Left renal pelvis (tissue), 4 donors: ENCODE measurements around the gene CISTR. TPM values are rescaled to one million over a fixed set of nuclear protein-coding genes. Genes with fewer than 3 reads are reported as not detected.
A peak's percentile ranks its signal among the peaks of the same experiment; 100 is the strongest.
"Not testable (repeated sequence)": the region's sequence is repeated elsewhere in the genome, so short reads cannot be mapped to it uniquely, and the experiment has no call there.

Source experiments
- DNase-seq, 4 donors: peaks; one replicate each; pipeline ENCODE4 v3.0.0-alpha.2; 2013; ENCODE audit warnings: low read depth in 4 of 4, low spot score in 3 of 4
- polyA plus RNA-seq, 4 donors: library from polyadenylated mRNA; unstranded; fragments of 120-200 nt; gene quantifications; one replicate each; pipeline ENCODE4 v1.2.1, GENCODE V29; 2013; ENCODE audit not compliant: insufficient read length in 4 of 4

CISTR gene
- polyA plus RNA-seq, 4 donors = not detected

DNA sequence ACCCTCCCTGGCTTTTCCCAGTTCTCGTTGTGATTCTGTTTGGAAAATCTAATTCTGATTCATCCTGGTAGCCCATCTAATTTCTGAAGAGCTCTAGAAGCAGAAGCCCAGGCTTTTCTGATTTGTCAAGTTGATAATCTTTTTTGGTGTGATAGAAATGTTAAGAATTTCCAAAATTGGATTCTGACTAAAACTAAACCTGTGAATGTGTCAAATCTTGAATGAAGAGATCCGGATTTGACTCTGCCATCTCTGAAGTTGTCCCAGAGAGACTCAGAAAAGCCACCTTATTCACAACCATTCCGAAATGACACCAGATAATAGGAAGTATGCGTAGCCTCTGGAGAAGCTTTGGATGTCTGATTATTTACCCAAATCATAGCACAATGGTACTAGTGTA lies 12.8 kb upstream of the CISTR start:
- no peak for DNase-seq

DNA sequence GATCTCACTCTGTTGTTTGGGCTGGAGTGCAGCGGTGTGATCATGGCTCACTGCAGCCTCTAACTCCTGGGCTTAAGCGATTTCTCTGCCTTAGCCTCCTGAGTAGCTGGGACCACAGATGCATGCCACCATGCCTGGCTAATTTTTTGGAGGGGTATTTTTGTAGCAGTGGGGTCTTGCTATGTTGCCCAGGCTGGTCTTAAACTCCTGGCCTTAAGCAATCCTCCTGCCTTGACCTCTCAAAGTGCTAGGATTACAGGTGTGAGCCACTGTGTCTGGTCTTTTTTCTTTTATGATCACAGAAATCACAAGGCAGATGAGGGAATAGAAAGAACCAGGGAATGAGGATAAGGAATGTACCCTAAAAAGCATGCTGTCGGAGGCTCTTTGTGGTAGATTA lies 11.0 kb upstream of the CISTR start:
- not testable (repeated sequence) for DNase-seq

- DNase-seq = no peak
These were observed 9.5 kb upstream of the CISTR start for GRCh38 chr12:53761306-53761705.

DNA sequence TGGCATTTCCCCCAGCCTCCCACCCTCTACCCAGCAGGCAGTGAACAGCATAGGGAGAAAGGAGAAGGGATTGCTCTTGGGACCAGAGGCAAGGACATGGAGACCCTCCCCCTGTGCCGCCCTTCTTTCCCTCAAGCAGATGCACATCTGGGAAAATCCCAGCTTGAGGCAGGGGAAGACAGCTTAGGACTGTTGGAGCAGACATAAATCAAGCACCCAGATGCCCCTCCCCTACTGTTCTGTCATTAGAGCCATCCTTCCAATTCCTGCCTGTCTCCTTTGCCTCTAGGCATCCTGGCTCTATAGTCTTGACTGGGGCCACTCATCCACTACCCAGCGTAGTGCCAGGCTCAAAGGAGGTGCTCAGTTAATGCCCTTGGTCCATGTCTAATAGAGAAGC lies 7.5 kb upstream of the CISTR start:
- DNase-seq = no peak

DNA sequence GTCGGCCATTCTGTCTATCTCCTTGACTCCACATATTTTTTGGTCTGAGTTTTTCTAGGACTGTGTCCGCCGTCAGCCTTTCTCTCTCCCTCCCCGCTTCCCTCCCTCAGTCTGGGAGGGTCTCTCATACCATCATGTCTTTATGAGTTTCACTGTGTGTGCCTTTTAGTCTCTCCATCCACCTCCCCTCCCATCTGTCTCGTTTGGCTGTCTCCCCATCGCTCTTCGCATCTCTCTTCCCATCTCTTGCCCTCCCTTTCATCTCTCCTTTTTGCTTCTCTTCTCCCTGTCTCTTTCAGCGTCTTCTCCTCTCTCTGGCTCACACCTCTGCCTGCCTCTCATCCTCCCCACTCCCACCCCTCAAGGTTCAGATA lies 6.9 kb upstream of the CISTR start:
- DNase-seq = no peak

- no peak for DNase-seq
These were observed 6.4 kb upstream of the CISTR start for GRCh38 chr12:53758081-53758729.

DNA sequence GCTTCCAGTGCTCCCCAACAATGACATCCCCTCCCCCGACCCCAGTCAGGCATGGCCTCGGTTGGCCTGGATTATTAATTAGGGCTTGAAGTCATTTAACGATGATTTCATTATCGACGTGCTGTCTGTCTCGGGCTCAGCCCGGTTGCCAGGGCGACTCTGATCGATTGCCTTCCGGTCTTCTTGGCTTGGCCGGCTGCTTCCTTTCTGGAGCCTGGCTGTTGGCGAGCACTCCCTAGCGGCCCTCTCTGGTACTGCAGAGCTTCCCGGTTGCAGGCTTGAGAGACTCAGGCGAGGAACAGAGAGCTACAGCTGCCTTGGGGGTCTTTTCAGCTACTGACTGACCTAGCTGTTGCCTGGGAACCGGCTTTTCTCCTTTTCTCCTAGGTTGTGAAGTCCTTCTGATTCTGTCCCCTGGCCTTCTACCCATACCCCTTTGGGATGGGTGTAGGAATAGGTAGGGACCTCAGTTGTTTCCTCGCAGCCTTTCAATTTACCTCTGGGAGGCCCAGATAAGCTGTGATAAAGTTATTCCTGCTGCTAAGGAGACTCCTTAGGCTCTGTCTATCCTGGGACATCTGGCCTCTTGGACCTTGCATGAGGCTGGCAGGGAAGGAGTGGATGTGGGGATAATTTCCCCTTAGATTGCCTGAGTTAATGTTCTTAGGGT lies 5.5 kb upstream of the CISTR start:
- peak in 1 of 4 donors; percentile 58 for DNase-seq

DNA sequence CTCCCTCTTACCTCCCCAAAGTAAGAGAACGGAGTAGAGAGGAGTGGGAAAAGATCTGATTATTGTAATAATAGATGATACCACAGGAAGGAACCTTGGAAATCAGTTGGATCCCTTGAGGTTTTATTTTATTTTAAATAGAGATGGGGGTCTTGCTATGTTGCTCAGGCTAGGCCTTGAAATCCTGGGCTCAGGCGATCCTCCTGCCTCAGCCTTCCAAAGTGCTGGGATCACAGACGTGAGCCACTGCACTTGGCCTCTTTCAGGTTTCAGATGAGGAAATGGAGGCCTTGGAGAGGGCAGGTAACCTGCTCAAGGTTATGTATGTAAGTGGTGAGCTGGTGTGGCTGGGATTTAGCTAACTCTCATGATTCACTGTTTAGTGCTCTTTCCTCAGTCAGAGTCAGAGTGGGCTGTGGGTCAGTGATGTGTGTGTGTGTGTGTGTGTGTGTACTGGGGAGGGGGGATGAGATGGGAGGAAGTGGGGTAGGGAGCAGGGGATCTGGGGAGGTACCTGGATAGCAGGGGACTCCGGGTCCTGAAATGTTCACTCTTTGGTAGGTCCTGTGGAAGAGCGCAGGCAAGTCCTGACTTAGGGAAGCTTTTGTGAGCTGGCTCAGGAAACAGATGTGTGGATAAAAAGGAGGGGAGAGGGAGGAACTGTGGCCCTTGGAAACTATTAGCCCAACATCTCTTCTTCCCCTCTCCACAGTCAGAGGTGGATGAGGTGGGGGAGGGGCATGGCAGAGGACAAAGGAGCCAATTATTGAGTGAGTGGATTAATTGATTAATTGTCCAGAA lies 4.7 kb upstream of the CISTR start:
- no peak for DNase-seq

DNA sequence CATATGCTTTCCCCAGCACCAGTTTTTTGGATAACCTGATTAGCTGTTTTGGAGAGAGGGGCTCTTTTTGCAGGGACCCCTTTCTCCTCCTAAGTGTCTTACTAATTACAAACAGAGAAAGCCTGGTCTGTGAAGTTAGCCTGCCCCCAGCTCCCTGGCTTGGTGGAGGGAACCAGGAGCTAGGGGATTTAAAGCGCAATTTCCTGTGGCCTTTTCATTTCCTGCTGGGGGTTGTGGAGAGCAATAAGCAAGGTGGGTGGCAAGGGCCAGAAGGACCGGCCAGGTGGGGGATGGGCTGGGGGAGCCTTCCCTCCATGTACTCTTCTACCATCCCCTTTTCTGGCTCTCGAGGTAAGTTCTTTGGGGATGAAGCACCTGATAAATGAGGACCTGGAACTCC lies 4.1 kb upstream of the CISTR start:
- no peak for DNase-seq

- no peak for DNase-seq
These were observed 3.7 kb upstream of the CISTR start for GRCh38 chr12:53755451-53755891.

DNA sequence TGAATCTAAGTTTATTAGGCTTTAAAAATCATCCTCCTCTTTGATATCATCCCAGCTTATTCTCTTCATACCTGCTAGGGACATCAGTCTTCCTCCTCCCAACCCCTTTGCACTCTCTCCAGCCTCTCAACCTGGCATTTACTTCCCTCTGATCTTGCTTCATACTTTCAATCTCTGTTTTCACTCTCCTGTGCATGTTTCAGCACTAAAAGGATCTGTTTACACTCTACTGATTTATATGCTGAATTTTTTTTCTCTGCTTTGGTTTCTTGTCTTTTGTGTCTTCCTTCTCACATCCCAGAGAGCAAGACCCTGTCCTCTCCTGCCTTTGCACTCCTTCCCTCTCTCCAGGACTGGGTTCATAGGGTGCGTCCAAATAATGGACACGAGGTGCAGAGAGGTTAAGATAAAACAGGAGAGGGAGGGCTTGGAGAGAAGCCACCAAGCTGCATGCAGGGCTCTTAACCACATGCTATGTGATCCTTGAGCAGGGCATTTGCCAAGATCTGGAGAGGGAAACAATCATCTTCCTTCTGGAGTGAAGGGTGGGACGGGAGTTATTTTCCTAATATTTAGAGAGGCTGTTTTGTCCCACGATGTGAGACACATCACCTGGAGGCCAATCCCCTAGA lies 3.0 kb upstream of the CISTR start:
- DNase-seq = no peak

- DNase-seq = no peak
These were observed 2.4 kb upstream of the CISTR start for GRCh38 chr12:53754188-53754585.

DNA sequence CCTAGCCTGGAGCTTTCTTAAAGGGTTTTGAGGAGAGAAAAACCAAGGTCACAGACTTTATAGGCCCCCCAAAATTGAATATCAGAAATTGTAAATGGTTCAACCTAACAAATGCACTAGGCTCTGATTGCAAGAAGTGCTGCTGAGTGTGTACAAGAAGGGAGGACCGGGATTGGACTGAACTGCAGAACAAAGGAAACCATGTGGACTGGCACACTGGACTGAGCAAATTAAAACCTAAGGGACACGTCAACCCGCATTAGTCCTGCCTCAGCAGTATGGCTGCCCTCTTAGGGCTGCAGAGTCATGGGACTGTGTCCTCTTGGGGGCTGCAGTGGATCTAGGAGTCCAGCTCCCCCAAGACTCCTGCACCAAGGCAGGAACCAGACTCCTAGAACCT lies 842 bp upstream of the CISTR start:
- no peak for DNase-seq

GRCh38 chr12:53752192-53752601 lies 418 bp upstream of the CISTR start:
- no peak for DNase-seq

- DNase-seq = no peak
These were observed 905 bp downstream of the CISTR start for GRCh38 chr12:53750812-53751335.

- no peak for DNase-seq
These were observed 1.6 kb downstream of the CISTR start for GRCh38 chr12:53749986-53750811.

GRCh38 chr12:53748072-53748840 lies 3.5 kb downstream of the CISTR start:
- DNase-seq = no peak

DNA sequence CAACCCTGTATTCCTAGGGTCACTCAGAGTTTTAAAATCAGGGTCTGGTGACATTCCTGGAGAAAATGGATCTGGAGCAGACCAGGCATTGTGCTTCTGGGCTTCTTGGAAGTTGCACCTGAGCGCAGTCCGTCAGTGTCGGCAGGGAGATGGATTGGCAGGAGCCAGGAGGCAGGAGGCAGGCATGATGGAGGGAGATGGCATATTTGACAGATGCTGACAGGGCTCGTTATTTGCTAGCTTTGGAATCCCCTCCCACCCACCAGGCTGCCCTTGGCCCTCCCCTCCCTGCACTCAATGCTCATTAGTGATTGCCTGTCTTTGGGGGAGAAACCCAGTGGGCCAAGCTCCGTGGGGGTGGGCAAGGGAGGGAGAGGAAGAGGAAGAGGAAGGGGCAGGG lies 4.7 kb downstream of the CISTR start:
- DNase-seq = no peak

GRCh38 chr12:53746592-53747092 lies 5.1 kb downstream of the CISTR start:
- peak in 3 of 4 donors; percentile 82 to 84 (median 84) for DNase-seq
